Measurements from ENCODE around the gene EFCAB13. TPM values are rescaled to one million over a fixed set of nuclear protein-coding genes. Genes with fewer than 3 reads are reported as not detected.
"Not testable (repeated sequence)": the region's sequence is repeated elsewhere in the genome, so short reads cannot be mapped to it uniquely, and the experiment has no call there.

Gene EFCAB13
- total RNA-seq, 4 donors from 2014 or later: 6.0 to 12.7 (median 8.1) TPM

- H3K36me3 ChIP-seq: no peaks in the 10 kb centered on the region
- no peaks in the 10 kb centered on the region for H3K27me3 ChIP-seq
- TF ChIP-seq POLR2A (IDR thresholded peaks at IDR 0.05): no peak
- TF ChIP-seq, protein P1, sequence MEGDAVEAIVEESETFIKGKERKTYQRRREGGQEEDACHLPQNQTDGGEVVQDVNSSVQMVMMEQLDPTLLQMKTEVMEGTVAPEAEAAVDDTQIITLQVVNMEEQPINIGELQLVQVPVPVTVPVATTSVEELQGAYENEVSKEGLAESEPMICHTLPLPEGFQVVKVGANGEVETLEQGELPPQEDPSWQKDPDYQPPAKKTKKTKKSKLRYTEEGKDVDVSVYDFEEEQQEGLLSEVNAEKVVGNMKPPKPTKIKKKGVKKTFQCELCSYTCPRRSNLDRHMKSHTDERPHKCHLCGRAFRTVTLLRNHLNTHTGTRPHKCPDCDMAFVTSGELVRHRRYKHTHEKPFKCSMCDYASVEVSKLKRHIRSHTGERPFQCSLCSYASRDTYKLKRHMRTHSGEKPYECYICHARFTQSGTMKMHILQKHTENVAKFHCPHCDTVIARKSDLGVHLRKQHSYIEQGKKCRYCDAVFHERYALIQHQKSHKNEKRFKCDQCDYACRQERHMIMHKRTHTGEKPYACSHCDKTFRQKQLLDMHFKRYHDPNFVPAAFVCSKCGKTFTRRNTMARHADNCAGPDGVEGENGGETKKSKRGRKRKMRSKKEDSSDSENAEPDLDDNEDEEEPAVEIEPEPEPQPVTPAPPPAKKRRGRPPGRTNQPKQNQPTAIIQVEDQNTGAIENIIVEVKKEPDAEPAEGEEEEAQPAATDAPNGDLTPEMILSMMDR (IDR thresholded peaks at IDR 0.05): no peak
- TF ChIP-seq POLR2AphosphoS5 (IDR thresholded peaks at IDR 0.05): no peak
- no peak for TF ChIP-seq EP300 (IDR thresholded peaks at IDR 0.05; ENCODE audit: low read depth)
- no peaks in the 10 kb centered on the region for H3K4me1 ChIP-seq
- intact Hi-C loops (cut with DNase I; ENCODE audit: low total_unique reads) (no loop called here), in situ Hi-C loops (cut with MboI; ENCODE audit: low pct_ligation_motif_present in 1 of 4, low pct_unique_long_range_greater_than_20kb in 1 of 4, low sequenced_read_pairs in 3 of 4) (no loop called here)
- DNase-seq: no peak
- no peak overlapping the region for H3K27ac ChIP-seq
- H3K9me3 ChIP-seq: no peaks in the 10 kb centered on the region
- H3K4me3 ChIP-seq: no peak overlapping the region
These were observed 65.1 kb downstream of the EFCAB13 start for GRCh38 chr17:47388825-47389224.

- intact Hi-C loops (cut with DNase I; ENCODE audit: low total_unique reads); H3K9me3 ChIP-seq; H3K27me3 ChIP-seq; H3K27ac ChIP-seq; DNase-seq; in situ Hi-C loops (cut with MboI; ENCODE audit: low pct_ligation_motif_present in 1 of 4, low pct_unique_long_range_greater_than_20kb in 1 of 4, low sequenced_read_pairs in 3 of 4); H3K36me3 ChIP-seq; H3K4me3 ChIP-seq; H3K4me1 ChIP-seq: not testable (repeated sequence)
- WGBS, 2 donors (ENCODE audit: low coverage in 1 of 2): no CpG with 5 or more reads among the region's 49 CpGs
These were observed 73.9 kb downstream of the EFCAB13 start for GRCh38 chr17:47397532-47398128.

DNA sequence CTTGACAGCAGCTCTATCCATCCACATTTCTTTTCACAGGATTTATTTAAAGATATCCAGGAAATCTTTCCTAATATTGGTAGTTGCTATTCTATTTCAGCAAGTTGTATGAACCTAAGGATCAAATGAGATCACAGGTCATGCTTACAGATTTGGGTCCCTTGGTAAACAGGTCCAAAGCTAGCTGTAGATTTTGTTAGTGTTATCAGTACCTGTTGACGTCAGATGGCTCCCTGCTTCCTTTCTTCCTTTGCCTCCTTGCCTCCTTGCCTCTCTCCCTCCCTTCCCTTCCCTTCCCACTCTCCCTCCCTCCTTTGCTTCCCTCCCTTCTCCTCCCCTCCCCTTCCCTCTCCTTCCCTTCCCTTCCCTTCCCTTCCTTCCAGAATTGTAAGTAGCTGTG is 76.6 kb downstream of the EFCAB13 start:
- Histone ChIP-seq H3K36me3 (no peaks in the 10 kb centered on the region), H3K4me3 (no peak overlapping the region), H3K27ac (no peak overlapping the region), H3K9me3 (no peaks in the 10 kb centered on the region), H3K4me1 (peaks cover 0 to 10% (median 0%) of the 10 kb centered on the region in 4 donors), H3K27me3 (no peaks in the 10 kb centered on the region)
- intact Hi-C loops (cut with DNase I; ENCODE audit: low total_unique reads): no loop called here
- no peak for DNase-seq
- TF ChIP-seq POLR2A (IDR thresholded peaks at IDR 0.05) (no peak), POLR2AphosphoS5 (IDR thresholded peaks at IDR 0.05) (no peak), EP300 (IDR thresholded peaks at IDR 0.05; ENCODE audit: low read depth) (no peak)
- TF ChIP-seq, protein P1 (IDR thresholded peaks at IDR 0.05): no peak
- 33 to 72% methylated on average over 1 of the region's 1 CpG for WGBS, 2 donors (ENCODE audit: low coverage in 1 of 2)
- in situ Hi-C loops (cut with MboI; ENCODE audit: low pct_ligation_motif_present in 1 of 4, low pct_unique_long_range_greater_than_20kb in 1 of 4, low sequenced_read_pairs in 3 of 4): no loop called here

- 39 to 51% methylated on average over 2 of the region's 2 CpGs for WGBS, 2 donors (ENCODE audit: low coverage in 1 of 2)
- Histone ChIP-seq H3K9me3 (no peaks in the 10 kb centered on the region), H3K4me1 (peaks cover 0 to 10% (median 0%) of the 10 kb centered on the region in 4 donors), H3K27ac (no peak overlapping the region), H3K27me3 (no peaks in the 10 kb centered on the region), H3K4me3 (no peak overlapping the region), H3K36me3 (no peaks in the 10 kb centered on the region)
- intact Hi-C loops (cut with DNase I; ENCODE audit: low total_unique reads): no loop called here
- in situ Hi-C loops (cut with MboI; ENCODE audit: low pct_ligation_motif_present in 1 of 4, low pct_unique_long_range_greater_than_20kb in 1 of 4, low sequenced_read_pairs in 3 of 4): no loop called here
- TF ChIP-seq POLR2A (IDR thresholded peaks at IDR 0.05): no peak
- TF ChIP-seq POLR2AphosphoS5 (IDR thresholded peaks at IDR 0.05): no peak
- TF ChIP-seq, protein P1 (IDR thresholded peaks at IDR 0.05): no peak
- no peak for TF ChIP-seq EP300 (IDR thresholded peaks at IDR 0.05; ENCODE audit: low read depth)
- DNase-seq: no peak
These were observed 77.3 kb downstream of the EFCAB13 start for GRCh38 chr17:47401100-47401499.

DNA sequence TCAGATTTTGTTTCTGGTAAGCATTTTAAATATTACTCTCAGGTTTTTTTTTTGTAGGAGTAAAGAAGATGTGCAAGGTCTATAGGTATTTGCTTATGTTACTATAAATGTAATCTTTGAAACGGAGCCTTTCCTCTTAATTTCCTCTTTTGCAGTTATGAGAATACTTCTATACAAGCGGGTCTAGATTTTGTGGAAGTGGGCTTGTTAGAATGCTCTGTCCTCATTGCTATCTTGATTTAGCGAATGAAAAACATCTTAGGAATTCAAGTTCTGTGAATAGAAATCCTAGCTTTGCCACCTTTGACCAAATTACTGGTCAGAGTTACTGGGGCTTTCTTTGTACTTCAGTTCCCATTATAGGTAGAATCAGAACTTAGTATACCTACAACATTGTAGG is 80.3 kb downstream of the EFCAB13 start:
- Histone ChIP-seq H3K4me1 (peaks cover 0 to 10% (median 0%) of the 10 kb centered on the region in 4 donors), H3K36me3 (no peaks in the 10 kb centered on the region), H3K9me3 (no peaks in the 10 kb centered on the region), H3K4me3 (no peak overlapping the region), H3K27me3 (no peaks in the 10 kb centered on the region), H3K27ac (no peak overlapping the region)
- intact Hi-C loops (cut with DNase I; ENCODE audit: low total_unique reads) (no loop called here), in situ Hi-C loops (cut with MboI; ENCODE audit: low pct_ligation_motif_present in 1 of 4, low pct_unique_long_range_greater_than_20kb in 1 of 4, low sequenced_read_pairs in 3 of 4) (no loop called here)
- TF ChIP-seq, protein P1 (IDR thresholded peaks at IDR 0.05): no peak
- TF ChIP-seq POLR2AphosphoS5 (IDR thresholded peaks at IDR 0.05): no peak
- TF ChIP-seq POLR2A (IDR thresholded peaks at IDR 0.05): no peak
- no peak for TF ChIP-seq EP300 (IDR thresholded peaks at IDR 0.05; ENCODE audit: low read depth)
- no peak for DNase-seq
- WGBS, 2 donors (ENCODE audit: low coverage in 1 of 2): 81 to 89% methylated on average over 3 of the region's 3 CpGs

All from transverse colon (tissue), 4 donors.